IMR-90 (cell line): Measurements from ENCODE around the gene CTRB1. TPM values are rescaled to one million over a fixed set of nuclear protein-coding genes. Genes with fewer than 3 reads are reported as not detected.

Experiments
- BHLHE40 ChIP-seq: fragments of 150-350 bp; IDR thresholded peaks from 2 replicates; pipeline ENCODE4 v1.6.1; 2016; ENCODE audit warnings: mild to moderate bottlenecking, low read depth, low read length
- CEBPB ChIP-seq: IDR thresholded peaks from 2 replicates; pipeline ENCODE4 v1.6.1; 2012; ENCODE audit warnings: low read depth, low read length, improper control_type of control experiment
- POLR2A ChIP-seq: IDR thresholded peaks from 2 replicates; pipeline ENCODE4 v1.6.1; 2012; ENCODE audit warnings: mild to moderate bottlenecking, low read depth, low read length
- RCOR1 ChIP-seq: IDR thresholded peaks from 2 replicates; pipeline ENCODE4 v1.6.1; 2012; ENCODE audit warnings: mild to moderate bottlenecking, low read length, improper control_type of control experiment; ENCODE audit not compliant: insufficient replicate concordance
- polyA plus RNA-seq, 3 experiments: library from polyadenylated mRNA; depleted of rRNA; stranded (reverse); fragments of >200 nt; gene quantifications; 2 replicates each; pipeline ENCODE4 v1.2.3, GENCODE V29; 2012; ENCODE audit warnings: low replicate concordance in 1 of 3
- total RNA-seq: library from RNA; depleted of rRNA; stranded (reverse); fragments of >200 nt; gene quantifications from 2 replicates; pipeline ENCODE4 v1.2.3, GENCODE V29; 2012
- TF ChIP-seq, protein P1 (sequence below): fragments of 150-350 bp; IDR thresholded peaks from 2 replicates; pipeline ENCODE4 v1.6.1; 2016; ENCODE audit warnings: low read depth, mild to moderate bottlenecking, low read length, moderate library complexity, borderline replicate concordance

The CTRB1 gene
- total and polyA plus RNA-seq, 2 of the 4 experiments (the other 2 are of a cell fraction) = not detected

DNA sequence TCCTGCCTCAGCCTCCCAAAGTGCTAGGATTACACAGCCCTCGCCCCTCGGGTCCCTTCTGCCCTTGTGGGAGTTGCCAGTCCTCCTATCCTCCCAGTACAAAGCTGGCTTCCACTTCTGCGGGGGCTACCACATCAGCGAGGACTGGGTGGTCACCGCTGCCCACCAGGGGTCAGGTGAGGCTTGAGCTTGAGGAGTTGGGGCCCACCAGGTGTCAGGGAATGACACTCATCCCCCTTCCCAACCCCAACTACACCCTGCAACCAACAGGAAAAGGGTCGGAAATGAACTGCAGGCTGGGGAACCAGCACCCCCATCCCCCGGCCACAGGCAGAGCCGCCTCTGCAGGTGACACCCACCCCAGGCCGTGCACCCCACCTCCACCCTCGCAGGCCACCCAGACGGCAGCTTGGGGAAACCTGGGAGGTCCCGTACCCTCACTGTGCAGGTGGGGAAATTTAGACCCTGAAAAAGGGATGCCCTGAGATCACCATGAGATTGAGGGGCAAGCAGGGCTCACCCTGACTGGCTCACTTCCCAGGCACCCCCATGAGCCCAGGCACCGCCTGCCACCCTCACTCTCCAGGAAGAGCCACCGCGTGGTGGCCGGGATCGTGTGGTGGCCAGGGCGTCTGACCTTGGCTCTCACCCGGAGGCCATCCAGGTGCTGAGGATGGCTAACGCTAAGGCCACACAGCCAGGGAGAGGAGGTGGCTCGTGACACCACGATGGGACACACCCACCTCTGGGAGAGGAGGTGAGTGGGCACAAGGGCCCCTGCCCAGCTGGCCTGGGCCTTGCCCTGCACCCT is 8.0 kb downstream of the CTRB1 start (continued):
- TF ChIP-seq, protein P1, sequence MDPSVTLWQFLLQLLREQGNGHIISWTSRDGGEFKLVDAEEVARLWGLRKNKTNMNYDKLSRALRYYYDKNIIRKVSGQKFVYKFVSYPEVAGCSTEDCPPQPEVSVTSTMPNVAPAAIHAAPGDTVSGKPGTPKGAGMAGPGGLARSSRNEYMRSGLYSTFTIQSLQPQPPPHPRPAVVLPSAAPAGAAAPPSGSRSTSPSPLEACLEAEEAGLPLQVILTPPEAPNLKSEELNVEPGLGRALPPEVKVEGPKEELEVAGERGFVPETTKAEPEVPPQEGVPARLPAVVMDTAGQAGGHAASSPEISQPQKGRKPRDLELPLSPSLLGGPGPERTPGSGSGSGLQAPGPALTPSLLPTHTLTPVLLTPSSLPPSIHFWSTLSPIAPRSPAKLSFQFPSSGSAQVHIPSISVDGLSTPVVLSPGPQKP = no peak
- TF ChIP-seq BHLHE40 (no peak), RCOR1 (no peak), CEBPB (no peak), POLR2A (no peak)
